RWPE1 (cell line): ENCODE measurements around the gene CPNE2.

Experiments used
- CTCF ChIA-PET: fragments of 350-600 bp; sonication (Branson Sonifier 250); formaldehyde crosslinking; extraction: SDS; loops from one replicate; lab custom pipeline; 2021; lab: Yijun Ruan, JAX
- POLR2A ChIA-PET: fragments of 400-600 bp; formaldehyde crosslinking; extraction: SDS; loops from one replicate; lab custom pipeline; 2020; ENCODE audit warnings: antibody characterized with exemption; ENCODE audit not compliant: low non-redundant PET; lab: Yijun Ruan, JAX
- DNase-seq: peaks from one replicate; pipeline ENCODE4 v3.0.0; 2012; ENCODE audit warnings: low spot score
- H3K27ac ChIP-seq: fragments of 450-650 bp; 2 replicates; pipeline ENCODE4 v1.5.1; 2017
- CTCF ChIP-seq: fragments of 450-650 bp; conservative IDR thresholded peaks from 2 replicates; pipeline ENCODE4 v1.5.1; 2017; ENCODE audit warnings: low read depth, mild to moderate bottlenecking

Gene CPNE2

GRCh38 chr16:57072616-57073275, 19.6 kb upstream of the CPNE2 start:
- H3K27ac ChIP-seq, result peak overlapping the region; percentile 48
- no peak for DNase-seq
- no peak for TF ChIP-seq CTCF
- ChIA-PET POLR2A (no interaction called here), CTCF (interaction anchor here (1.5 to 2.3 kb wide), 2 partner anchors 11 to 20 kb away, joined by 5 to 12 read pairs; partner anchors contain the start of gene CPNE2)

- POLR2A ChIA-PET, result no interaction called here
- TF ChIP-seq CTCF, result no peak
Measured at GRCh38 chr16:57077714-57078113, 14.7 kb upstream of the CPNE2 start.

GRCh38 chr16:57081744-57082143, 10.6 kb upstream of the CPNE2 start:
- ChIA-PET POLR2A (no interaction called here), CTCF (no interaction called here)
- DNase-seq, result no peak
- H3K27ac ChIP-seq, result no peak overlapping the region
- no peak for TF ChIP-seq CTCF

More at GRCh38 chr16:57077714-57078113, 14.7 kb upstream of the CPNE2 start:
- no peak overlapping the region for H3K27ac ChIP-seq
- no peak for DNase-seq
- CTCF ChIA-PET, result interaction anchor here (0.6 to 1.1 kb wide), 3 partner anchors 10 to 339 kb away, joined by 3 to 6 read pairs (median 3); no protein-coding TSS in a partner anchor

DNA sequence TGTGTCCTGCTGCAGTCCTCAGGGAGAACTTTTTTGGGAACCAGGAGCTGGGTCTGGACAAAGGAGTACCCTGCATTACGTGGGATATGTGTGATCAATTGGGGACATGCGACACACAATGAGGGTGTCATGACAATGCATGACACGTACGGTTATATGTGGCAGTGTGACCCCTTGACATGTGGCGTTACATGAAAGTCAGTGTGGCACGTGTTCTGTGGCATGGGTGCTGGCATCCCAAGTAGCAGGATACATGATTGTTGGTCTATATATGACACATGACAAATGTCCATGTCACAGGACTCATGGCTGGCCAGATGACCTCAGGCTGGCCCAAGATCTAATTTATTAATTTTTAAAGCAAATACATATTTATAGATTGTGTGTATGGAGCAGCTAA, 9.7 kb upstream of the CPNE2 start:
- CTCF ChIA-PET, result interaction anchor here (2.6 to 3.2 kb wide), 2 partner anchors 10 kb away, joined by 12 to 26 read pairs; partner anchors contain the start of gene CPNE2
- POLR2A ChIA-PET, result no interaction called here
- DNase-seq, result no peak
- H3K27ac ChIP-seq, result no peak overlapping the region
- no peak for TF ChIP-seq CTCF

GRCh38 chr16:57083485-57084126, 8.8 kb upstream of the CPNE2 start:
- no peak overlapping the region for H3K27ac ChIP-seq
- no peak for DNase-seq
- ChIA-PET CTCF (interaction anchor here (0.7 to 3.2 kb wide), 13 partner anchors 9 to 433 kb away, joined by 3 to 26 read pairs (median 4); partner anchors contain the start of genes CETP and CPNE2), POLR2A (interaction anchor here (0.5 kb wide), 1 partner anchor 12 kb away, joined by 4 read pairs; no protein-coding TSS in a partner anchor)
- TF ChIP-seq CTCF, result no peak

DNA sequence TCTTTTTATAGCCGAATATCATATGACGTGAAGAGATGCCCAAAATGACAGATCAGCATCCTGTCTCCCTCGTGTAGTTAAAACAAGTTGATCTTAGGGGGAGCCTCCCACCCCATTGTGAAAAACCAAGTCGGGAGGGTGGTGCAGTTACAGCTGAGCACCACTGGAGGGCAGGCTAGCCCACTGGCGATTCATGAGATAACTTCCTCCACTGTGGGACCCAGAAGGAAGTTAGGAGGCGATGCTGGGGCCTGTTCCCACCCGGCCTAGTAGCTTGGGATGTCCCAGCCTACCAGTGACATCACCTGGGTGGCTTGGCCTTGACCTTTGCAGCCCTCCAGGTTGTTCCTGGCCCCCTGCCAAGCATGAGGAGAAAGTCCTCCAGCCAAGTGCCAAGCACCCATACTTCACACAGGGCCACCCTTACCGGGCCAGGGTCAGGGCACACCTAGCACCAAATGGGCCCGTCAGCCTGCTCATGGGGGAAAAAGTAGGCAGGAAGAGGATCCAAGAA, 8.1 kb upstream of the CPNE2 start:
- ChIA-PET POLR2A (interaction anchor here (0.5 kb wide), 2 partner anchors 11 to 1017 kb away, joined by 4 to 5 read pairs; no protein-coding TSS in a partner anchor), CTCF (interaction anchor here (0.6 to 3.2 kb wide), 19 partner anchors 8 to 432 kb away, joined by 3 to 26 read pairs (median 3); partner anchors contain the start of genes CETP and CPNE2)
- peak; percentile 84 for DNase-seq
- peak; percentile 97 for TF ChIP-seq CTCF
- peak overlapping the region; percentile 31; the same call in 1 of the 2 replicates for H3K27ac ChIP-seq
